Colonic mucosa (tissue), 4 donors: Measurements from ENCODE around the gene IFNL2. TPM values are rescaled to one million over a fixed set of nuclear protein-coding genes. Genes with fewer than 3 reads are reported as not detected.

ENCODE experiments used
- DNase-seq: peaks from one replicate; pipeline ENCODE4 v3.0.0-alpha.2; 2020
- H3K27ac ChIP-seq: fragments of 200-600 bp; one replicate; pipeline ENCODE4 v1.8.0; 2021
- H3K27me3 ChIP-seq: fragments of 200-600 bp; one replicate; pipeline ENCODE4 v1.8.0; 2021
- H3K36me3 ChIP-seq: fragments of 200-600 bp; one replicate; pipeline ENCODE4 v1.8.0; 2021
- H3K4me1 ChIP-seq: fragments of 200-600 bp; one replicate; pipeline ENCODE4 v1.8.0; 2021; ENCODE audit warnings: mild to moderate bottlenecking
- H3K4me3 ChIP-seq: fragments of 200-600 bp; one replicate; pipeline ENCODE4 v1.8.0; 2021
- H3K9ac ChIP-seq, 2 donors: one replicate each; pipeline ENCODE4 v1.7.0; 2013; ENCODE audit warnings: control low read depth in 2 of 2, low read depth in 2 of 2, low read length in 2 of 2
- H3K9me3 ChIP-seq: fragments of 200-600 bp; one replicate; pipeline ENCODE4 v1.8.0; 2021
- intact Hi-C: fragments of 100-400 bp; cut with DNase I; formaldehyde crosslinking; loops from one replicate; pipeline ENCODE4 v1.14.1; 2022
- total RNA-seq, 2 donors: library from RNA; stranded (reverse); fragmentation: NEBNext Ultra II Directional in 1 of 2; extraction: Animal tissue kit (Norgen Biotek cat#: 25700) in 1 of 2; gene quantifications; one replicate each; pipeline ENCODE4 v1.2.1, GENCODE V29; 2021
- TF ChIP-seq, protein P1 (sequence below): fragments of 200-600 bp; IDR thresholded peaks from one replicate; pipeline ENCODE4 v1.8.0; 2022; ENCODE audit warnings: antibody characterized with exemption, mild to moderate bottlenecking
- donor health status: healthy.
- donor health status: DM: no; HTN: no; CAD: no.
- donor health status: DM: no; HTN: no; CAD: no.

IFNL2 gene
- total RNA-seq, 2 donors from 2014 or later, result not detected

DNA sequence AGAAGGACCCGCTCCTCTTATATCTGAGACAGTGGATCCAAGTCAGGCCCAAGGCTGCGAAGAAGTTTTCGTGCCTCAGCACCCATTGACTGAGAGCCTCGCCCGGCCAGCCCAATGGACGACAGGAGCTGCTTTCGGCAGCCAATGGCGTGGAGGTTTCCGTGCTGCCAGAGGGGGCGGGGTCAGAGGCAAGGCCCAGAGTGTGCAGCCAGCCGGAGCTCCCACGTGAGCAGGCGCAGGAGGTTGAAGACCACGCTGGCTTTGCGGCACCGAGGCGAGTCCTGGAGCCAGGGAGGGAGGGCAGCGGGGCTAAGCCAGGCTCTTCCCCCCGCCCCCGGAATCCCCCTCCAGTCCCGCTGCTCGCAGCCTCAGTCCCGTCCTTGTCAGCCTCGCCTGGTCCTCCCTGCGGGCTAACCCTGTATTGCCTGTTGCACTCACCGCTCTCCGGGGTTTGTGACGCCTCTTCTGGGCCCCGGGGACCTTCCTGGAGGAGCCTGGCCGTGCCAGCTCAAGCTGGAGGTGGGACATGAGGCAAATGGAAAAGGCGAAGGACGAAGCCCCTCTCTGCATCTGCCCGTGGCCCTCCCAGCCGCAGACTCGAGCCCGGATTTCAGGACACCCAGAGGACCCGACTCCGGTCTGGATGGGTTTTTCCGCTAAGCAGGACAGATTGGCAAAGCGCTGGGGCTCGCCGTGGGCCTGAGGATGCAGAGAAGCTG is 21.1 kb upstream of the IFNL2 start:
- Histone ChIP-seq H3K36me3 (no peaks in the 10 kb centered on the region), H3K9ac (no peak overlapping the region), H3K4me3 (no peak overlapping the region), H3K27me3 (peaks cover 21% of the 10 kb centered on the region), H3K27ac (no peak overlapping the region), H3K4me1 (no peaks in the 10 kb centered on the region), H3K9me3 (no peaks in the 10 kb centered on the region)
- DNase-seq, result peak; percentile 29
- intact Hi-C loops, result no loop called here
- TF ChIP-seq, protein P1, sequence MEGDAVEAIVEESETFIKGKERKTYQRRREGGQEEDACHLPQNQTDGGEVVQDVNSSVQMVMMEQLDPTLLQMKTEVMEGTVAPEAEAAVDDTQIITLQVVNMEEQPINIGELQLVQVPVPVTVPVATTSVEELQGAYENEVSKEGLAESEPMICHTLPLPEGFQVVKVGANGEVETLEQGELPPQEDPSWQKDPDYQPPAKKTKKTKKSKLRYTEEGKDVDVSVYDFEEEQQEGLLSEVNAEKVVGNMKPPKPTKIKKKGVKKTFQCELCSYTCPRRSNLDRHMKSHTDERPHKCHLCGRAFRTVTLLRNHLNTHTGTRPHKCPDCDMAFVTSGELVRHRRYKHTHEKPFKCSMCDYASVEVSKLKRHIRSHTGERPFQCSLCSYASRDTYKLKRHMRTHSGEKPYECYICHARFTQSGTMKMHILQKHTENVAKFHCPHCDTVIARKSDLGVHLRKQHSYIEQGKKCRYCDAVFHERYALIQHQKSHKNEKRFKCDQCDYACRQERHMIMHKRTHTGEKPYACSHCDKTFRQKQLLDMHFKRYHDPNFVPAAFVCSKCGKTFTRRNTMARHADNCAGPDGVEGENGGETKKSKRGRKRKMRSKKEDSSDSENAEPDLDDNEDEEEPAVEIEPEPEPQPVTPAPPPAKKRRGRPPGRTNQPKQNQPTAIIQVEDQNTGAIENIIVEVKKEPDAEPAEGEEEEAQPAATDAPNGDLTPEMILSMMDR, result no peak

DNA sequence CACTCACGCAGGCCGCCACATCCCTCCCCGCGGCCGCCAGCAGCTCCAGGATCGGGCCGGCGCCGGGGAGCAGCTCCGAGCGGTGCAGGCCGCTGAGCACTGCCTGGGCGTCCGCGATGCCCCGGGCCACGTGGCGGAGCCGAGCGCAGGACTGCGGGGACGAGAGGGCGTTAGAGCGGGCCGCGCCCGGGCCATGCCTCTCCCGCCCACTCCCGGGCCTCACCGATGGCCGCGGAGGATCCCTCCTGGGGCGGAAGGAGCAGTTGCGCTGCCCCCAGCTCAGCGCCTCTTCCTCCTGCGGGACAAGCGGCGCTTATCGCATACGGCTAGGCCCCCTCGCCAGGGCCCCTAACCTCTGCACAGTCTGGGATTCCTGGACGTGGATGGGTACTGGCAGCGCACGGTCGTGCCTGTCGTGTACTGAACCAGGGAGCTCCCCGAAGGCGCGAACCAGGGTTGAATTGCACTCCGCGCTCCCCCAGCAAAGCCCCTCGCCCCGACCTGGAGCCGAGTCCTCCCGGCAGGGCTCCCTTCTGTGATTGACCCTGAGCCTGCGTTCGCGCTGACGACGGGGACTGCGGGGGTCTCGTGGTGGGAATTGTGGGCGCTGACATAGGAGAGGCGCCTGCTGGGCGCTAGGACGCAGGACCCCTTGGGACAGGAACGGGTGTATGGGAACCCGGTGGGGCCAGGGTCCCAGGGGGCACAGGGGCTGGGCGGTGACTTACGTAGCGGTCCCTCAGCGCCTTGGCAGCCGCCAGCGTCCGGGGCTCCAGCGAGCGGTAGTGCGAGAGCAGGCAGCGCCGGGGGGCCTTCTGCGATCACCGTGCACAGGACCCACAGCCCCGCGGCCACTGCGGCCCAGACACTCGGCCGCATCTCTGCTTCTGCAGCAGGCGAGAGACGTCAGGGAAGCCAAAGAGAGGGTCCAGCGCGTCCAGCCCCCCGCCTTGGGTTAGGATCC is 20.2 kb upstream of the IFNL2 start:
- Histone ChIP-seq H3K36me3 (no peaks in the 10 kb centered on the region), H3K4me1 (no peaks in the 10 kb centered on the region), H3K27me3 (peaks cover 21% of the 10 kb centered on the region), H3K9me3 (no peaks in the 10 kb centered on the region), H3K9ac (no peak overlapping the region), H3K27ac (no peak overlapping the region), H3K4me3 (no peak overlapping the region)
- intact Hi-C loops, result no loop called here
- TF ChIP-seq, protein P1, result no peak
- DNase-seq, result no peak

DNA sequence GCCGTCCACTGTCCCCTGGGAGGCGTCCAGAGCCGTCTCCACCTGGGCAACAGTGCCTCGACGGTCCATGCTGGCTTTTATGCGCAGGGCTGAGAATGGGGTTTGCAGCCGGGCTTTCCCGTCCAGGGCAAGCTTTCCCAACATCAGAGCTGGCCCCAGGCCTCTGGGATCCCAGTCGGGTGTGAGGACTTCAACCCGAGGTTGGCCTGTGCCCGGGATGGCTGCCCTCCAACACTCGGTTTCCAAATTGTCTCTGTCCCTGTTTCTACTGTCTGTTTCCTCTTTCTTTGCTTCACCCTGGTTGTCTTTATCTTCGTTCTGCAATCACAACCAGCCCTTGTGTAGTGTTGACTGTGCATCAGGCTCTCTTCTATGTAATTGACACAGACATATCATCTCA is 19.4 kb upstream of the IFNL2 start, which contains the start of gene IFNL4:
TSS of gene IFNL4 (minus strand) at position 51 of the 400 bp plus-strand sequence.
- Histone ChIP-seq H3K27me3 (peaks cover 21% of the 10 kb centered on the region), H3K4me1 (no peaks in the 10 kb centered on the region), H3K4me3 (no peak within 1 kb of the TSS), H3K27ac (no peak within 1 kb of the TSS), H3K9ac (no peak within 1 kb of the TSS), H3K36me3 (no peaks in the 10 kb centered on the region), H3K9me3 (no peaks in the 10 kb centered on the region)
- intact Hi-C loops, result no loop called here
- TF ChIP-seq, protein P1, result no peak
- DNase-seq, result no peak

DNA sequence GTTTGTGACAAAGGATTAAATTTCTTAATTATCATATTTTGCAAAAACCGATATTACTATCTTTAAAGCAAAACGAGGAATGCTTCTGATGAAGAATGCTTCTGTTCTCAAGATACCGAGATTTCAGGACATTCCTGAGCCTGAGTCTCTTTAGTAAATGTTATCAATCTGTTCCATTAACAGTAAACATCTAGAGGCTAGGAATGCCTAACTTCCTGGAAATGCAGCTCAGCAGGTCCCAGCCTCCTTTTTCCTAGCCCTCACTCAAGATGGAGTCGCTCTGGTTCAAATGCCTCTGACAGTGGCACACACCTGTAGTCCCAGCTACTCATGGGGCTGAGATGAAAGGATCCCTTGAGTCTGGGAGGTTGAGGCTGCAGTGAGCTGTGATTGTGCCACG is 17.1 kb upstream of the IFNL2 start:
- intact Hi-C loops, result no loop called here
- Histone ChIP-seq H3K4me3 (no peak overlapping the region), H3K9me3 (no peaks in the 10 kb centered on the region), H3K27me3 (peaks cover 21% of the 10 kb centered on the region), H3K4me1 (no peaks in the 10 kb centered on the region), H3K27ac (no peak overlapping the region), H3K36me3 (no peaks in the 10 kb centered on the region), H3K9ac (no peak overlapping the region)
- no peak for DNase-seq
- TF ChIP-seq, protein P1, result no peak

DNA sequence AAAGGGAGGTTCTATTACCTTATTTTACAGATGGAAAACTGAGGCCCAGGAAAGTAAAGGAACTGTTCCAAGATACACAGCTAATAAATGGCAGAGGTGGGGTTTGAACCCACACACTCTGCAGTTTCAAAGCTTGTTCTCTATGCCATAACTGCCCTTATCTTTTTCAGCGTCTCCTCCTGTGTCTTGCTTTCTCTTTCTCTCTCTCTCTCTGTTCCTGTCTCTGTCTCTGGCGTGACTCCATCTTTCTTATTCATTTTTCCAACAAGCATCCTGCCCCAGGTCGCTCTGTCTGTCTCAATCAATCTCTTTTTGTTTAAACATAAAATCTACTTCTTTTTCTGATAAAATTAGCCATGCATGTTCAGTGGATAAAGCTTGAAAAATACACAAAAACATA is 16.4 kb upstream of the IFNL2 start:
- TF ChIP-seq, protein P1, result no peak
- no peak overlapping the region for H3K27ac ChIP-seq
- no peaks in the 10 kb centered on the region for H3K9me3 ChIP-seq
- H3K9ac ChIP-seq, result no peak overlapping the region
- peaks cover 20% of the 10 kb centered on the region for H3K27me3 ChIP-seq
- intact Hi-C loops, result no loop called here
- H3K4me1 ChIP-seq, result no peaks in the 10 kb centered on the region
- H3K4me3 ChIP-seq, result no peak overlapping the region
- no peak for DNase-seq
- no peaks in the 10 kb centered on the region for H3K36me3 ChIP-seq
